Natural killer cell (primary cell): ENCODE data around the gene CCRL2. TPM values are rescaled to one million over a fixed set of nuclear protein-coding genes. Genes with fewer than 3 reads are reported as not detected.
A peak's percentile ranks its signal among the peaks of the same experiment; 100 is the strongest.

ENCODE experiments used
- ATAC-seq, 3 donors: fragments of 150-1000 bp in 2 of 3; fragments of 200-7000 bp in 1 of 3; cut with Tn5 transposase; 1 replicate in 1 of 3; 2 replicates in 2 of 3; pipeline ENCODE4 v1.10.0; 2021; ENCODE audit warnings: mild to moderate bottlenecking in 2 of 3, moderate library complexity in 2 of 3
- DNase-seq, 2 donors: peaks; one replicate each; pipeline versions ENCODE4 v3.0.0 to v3.0.0-alpha.2; 2013 to 2021; ENCODE audit warnings: mixed read lengths in 1 of 2
- H3K27ac ChIP-seq: one replicate; pipeline ENCODE4 v1.5.1; 2013; ENCODE audit warnings: mild to moderate bottlenecking, low read length
- H3K27me3 ChIP-seq: one replicate; pipeline ENCODE4 v1.6.1; 2013; ENCODE audit warnings: low read length; ENCODE audit not compliant: control insufficient read depth, insufficient read depth
- H3K36me3 ChIP-seq: one replicate; pipeline ENCODE4 v1.6.1; 2013; ENCODE audit warnings: low read length; ENCODE audit not compliant: control insufficient read depth, insufficient read depth
- H3K4me1 ChIP-seq: one replicate; pipeline ENCODE4 v1.6.1; 2013; ENCODE audit warnings: low read length; ENCODE audit not compliant: control insufficient read depth, insufficient read depth
- H3K4me3 ChIP-seq: one replicate; pipeline ENCODE4 v1.5.1; 2013; ENCODE audit warnings: low read length
- H3K9me3 ChIP-seq: one replicate; pipeline ENCODE4 v1.6.1; 2013; ENCODE audit warnings: low read length; ENCODE audit not compliant: control insufficient read depth, insufficient read depth
- H3K27ac Mint-ChIP-seq, 2 donors: one replicate each; pipeline ENCODE4 v1.8.0; 2022; ENCODE audit warnings: mild to moderate bottlenecking in 2 of 2, mixed read lengths in 2 of 2, moderate library complexity in 1 of 2
- H3K27me3 Mint-ChIP-seq, 2 donors: one replicate each; pipeline ENCODE4 v1.8.0; 2022; ENCODE audit warnings: low read depth in 2 of 2, mixed read lengths in 2 of 2
- H3K36me3 Mint-ChIP-seq: one replicate; pipeline ENCODE4 v1.8.0; 2022; ENCODE audit warnings: mixed read lengths
- H3K4me1 Mint-ChIP-seq, 2 donors: one replicate each; pipeline ENCODE4 v1.8.0; 2022; ENCODE audit warnings: mixed read lengths in 2 of 2
- H3K4me3 Mint-ChIP-seq: one replicate; pipeline ENCODE4 v1.8.0; 2022; ENCODE audit warnings: mild to moderate bottlenecking, moderate library complexity, mixed read lengths
- H3K9me3 Mint-ChIP-seq, 2 donors: one replicate each; pipeline ENCODE4 v1.8.0; 2022; ENCODE audit warnings: mixed read lengths in 2 of 2
- CTCF ChIP-seq: fragments of 200-600 bp; IDR thresholded peaks from one replicate; pipeline ENCODE4 v1.8.0; 2022; ENCODE audit warnings: antibody characterized with exemption
- WGBS: methylation state at CpG from one replicate; pipeline ENCODE4 v1.1.7; 2013; ENCODE audit warnings: missing lambda C conversion rate; ENCODE audit not compliant: insufficient coverage; 5-methylcytosine and 5-hydroxymethylcytosine counted together
- intact Hi-C: fragments of 100-400 bp; cut with micrococcal nuclease; formaldehyde crosslinking; loops from one replicate; pipeline ENCODE4 v1.14.2; 2022
- total RNA-seq, 4 donors: library from RNA; stranded (reverse); fragments of 120-200 nt in 1 of 4; gene quantifications; one replicate each; pipeline versions ENCODE4 v1.2.3 to v1.2.4, GENCODE V29; 2013 to 2022

The CCRL2 gene
- total RNA-seq, 3 donors from 2014 or later (not counting 1 experiment from before 2014, with no cell fraction given): 3.0 to 4.6 (median 3.8) TPM

- peak overlapping the region; percentile 65 for H3K4me3 Mint-ChIP-seq
- no peak overlapping the region for H3K27ac ChIP-seq
- intact Hi-C loops: loop anchor here (5.0 kb wide), 2 partner anchors 233 to 343 kb away; partner anchors contain the start of gene CCR1
- H3K4me1 ChIP-seq: peaks cover 9% of the 10 kb centered on the region
- no peaks in the 10 kb centered on the region for H3K9me3 Mint-ChIP-seq
- TF ChIP-seq CTCF: no peak
- 69% methylated on average over 1 of the region's 4 CpGs for WGBS
- peaks cover 0 to 2% of the 10 kb centered on the region in 2 donors for H3K27me3 Mint-ChIP-seq
- no peaks in the 10 kb centered on the region for H3K9me3 ChIP-seq
- no peaks in the 10 kb centered on the region for H3K36me3 ChIP-seq
- peak overlapping the region; percentile 68 to 75 for H3K27ac Mint-ChIP-seq
- H3K36me3 Mint-ChIP-seq: no peaks in the 10 kb centered on the region
- peak in 1 of 2 donors; percentile 73 for DNase-seq
- no peaks in the 10 kb centered on the region for H3K27me3 ChIP-seq
- peaks cover 26% of the 10 kb centered on the region in 2 donors for H3K4me1 Mint-ChIP-seq
- peak; percentile 87 to 90 (median 88) for ATAC-seq
- no peak overlapping the region for H3K4me3 ChIP-seq
Observed at GRCh38 chr3:46440531-46441294, 33.7 kb downstream of the CCRL2 start.

GRCh38 chr3:46442576-46443530, 35.8 kb downstream of the CCRL2 start:
- H3K27me3 ChIP-seq: no peaks in the 10 kb centered on the region
- ATAC-seq (peak; percentile 13 to 54 (median 20)), DNase-seq (peak in 1 of 2 donors; percentile 72)
- H3K9me3 Mint-ChIP-seq: no peaks in the 10 kb centered on the region
- H3K27ac Mint-ChIP-seq: no peak overlapping the region
- H3K4me1 Mint-ChIP-seq: peaks cover 26% of the 10 kb centered on the region in 2 donors
- no peaks in the 10 kb centered on the region for H3K36me3 Mint-ChIP-seq
- H3K4me1 ChIP-seq: peaks cover 9% of the 10 kb centered on the region
- peaks cover 0 to 2% of the 10 kb centered on the region in 2 donors for H3K27me3 Mint-ChIP-seq
- intact Hi-C loops: loop anchor here (5.0 kb wide), 2 partner anchors 236 to 346 kb away; partner anchors contain the start of gene CCR1
- H3K9me3 ChIP-seq: no peaks in the 10 kb centered on the region
- WGBS: 84% methylated on average over 13 of the region's 16 CpGs
- H3K27ac ChIP-seq: no peak overlapping the region
- peak; percentile 69 for TF ChIP-seq CTCF
- no peaks in the 10 kb centered on the region for H3K36me3 ChIP-seq
- H3K4me3 Mint-ChIP-seq: no peak overlapping the region
- no peak overlapping the region for H3K4me3 ChIP-seq

GRCh38 chr3:46447228-46447985, 40.3 kb downstream of the CCRL2 start:
- H3K4me3 Mint-ChIP-seq: no peak overlapping the region
- H3K4me1 ChIP-seq: no peaks in the 10 kb centered on the region
- H3K9me3 Mint-ChIP-seq: no peaks in the 10 kb centered on the region
- no peak overlapping the region for H3K27ac ChIP-seq
- no peak for ATAC-seq
- no peaks in the 10 kb centered on the region for H3K27me3 ChIP-seq
- no peaks in the 10 kb centered on the region for H3K36me3 ChIP-seq
- WGBS: 64% methylated on average over 5 of the region's 5 CpGs
- TF ChIP-seq CTCF: no peak
- peaks cover 9 to 10% of the 10 kb centered on the region in 2 donors for H3K27me3 Mint-ChIP-seq
- H3K4me3 ChIP-seq: no peak overlapping the region
- H3K9me3 ChIP-seq: no peaks in the 10 kb centered on the region
- DNase-seq: no peak
- H3K27ac Mint-ChIP-seq: no peak overlapping the region
- no peaks in the 10 kb centered on the region for H3K36me3 Mint-ChIP-seq
- peaks cover 5% of the 10 kb centered on the region in 2 donors for H3K4me1 Mint-ChIP-seq
- intact Hi-C loops: no loop called here
